ENCODE measurements around the gene ZSWIM6.

ZSWIM6 gene

GRCh38 chr5:61298580-61298979, 33.5 kb upstream of the ZSWIM6 start:
- H3K9me3 ChIP-seq (ENCODE audit: insufficient read depth, low read length) = no peaks in the 10 kb centered on the region
- H3K36me3 ChIP-seq (ENCODE audit: low read length) = no peaks in the 10 kb centered on the region
- no peaks in the 10 kb centered on the region for H3K79me2 ChIP-seq (ENCODE audit: insufficient read depth, low read length)
- no peak overlapping the region for H3K4me2 ChIP-seq (ENCODE audit: low read depth, low read length, poor library complexity, severe bottlenecking)
- TF ChIP-seq EZH2phosphoT487 (conservative IDR thresholded peaks at IDR 0.05; ENCODE audit: low read length) = no peak
- TF ChIP-seq CTCF (IDR thresholded peaks at IDR 0.05; ENCODE audit: insufficient read depth, low read length, poor library complexity, severe bottlenecking) = no peak
- H3K4me3 ChIP-seq (ENCODE audit: insufficient read depth, low read length, poor library complexity, severe bottlenecking) = no peak overlapping the region
- H3F3A ChIP-seq (ENCODE audit: insufficient read depth) = no peaks in the 10 kb centered on the region
- H3K9ac ChIP-seq (ENCODE audit: low read length) = no peak overlapping the region
- H4K20me1 ChIP-seq (ENCODE audit: low read depth, low read length) = no peaks in the 10 kb centered on the region
- no peak overlapping the region for H2AFZ ChIP-seq (ENCODE audit: low read depth, low read length, severe bottlenecking)
- H3K9me2 ChIP-seq (replicated peaks; ENCODE audit: insufficient read depth, low read length) = no peaks in the 10 kb centered on the region
- no peak overlapping the region for H3K27ac ChIP-seq (ENCODE audit: low read depth, low read length)
- no peaks in the 10 kb centered on the region for H3K27me3 ChIP-seq (ENCODE audit: low read length)

- H3K9me2 ChIP-seq (replicated peaks; ENCODE audit: insufficient read depth, low read length) = no peaks in the 10 kb centered on the region
- H3K79me2 ChIP-seq (ENCODE audit: insufficient read depth, low read length) = no peaks in the 10 kb centered on the region
- no peak overlapping the region for H3K27ac ChIP-seq (ENCODE audit: low read depth, low read length)
- TF ChIP-seq EZH2phosphoT487 (conservative IDR thresholded peaks at IDR 0.05; ENCODE audit: low read length) = no peak
- H3K4me2 ChIP-seq (ENCODE audit: low read depth, low read length, poor library complexity, severe bottlenecking) = no peak overlapping the region
- no peaks in the 10 kb centered on the region for H4K20me1 ChIP-seq (ENCODE audit: low read depth, low read length)
- no peaks in the 10 kb centered on the region for H3K9me3 ChIP-seq (ENCODE audit: insufficient read depth, low read length)
- H3K4me3 ChIP-seq (ENCODE audit: insufficient read depth, low read length, poor library complexity, severe bottlenecking) = no peak overlapping the region
- no peak overlapping the region for H2AFZ ChIP-seq (ENCODE audit: low read depth, low read length, severe bottlenecking)
- no peaks in the 10 kb centered on the region for H3F3A ChIP-seq (ENCODE audit: insufficient read depth)
- H3K9ac ChIP-seq (ENCODE audit: low read length) = no peak overlapping the region
- no peaks in the 10 kb centered on the region for H3K36me3 ChIP-seq (ENCODE audit: low read length)
- no peaks in the 10 kb centered on the region for H3K27me3 ChIP-seq (ENCODE audit: low read length)
These were observed 32.8 kb upstream of the ZSWIM6 start for GRCh38 chr5:61299261-61299681.

GRCh38 chr5:61301341-61302199, 30.5 kb upstream of the ZSWIM6 start:
- Histone ChIP-seq H3K27ac (ENCODE audit: low read depth, low read length) (no peak overlapping the region), H3F3A (ENCODE audit: insufficient read depth) (no peaks in the 10 kb centered on the region), H2AFZ (ENCODE audit: low read depth, low read length, severe bottlenecking) (no peak overlapping the region), H3K4me2 (ENCODE audit: low read depth, low read length, poor library complexity, severe bottlenecking) (no peak overlapping the region), H3K4me3 (ENCODE audit: insufficient read depth, low read length, poor library complexity, severe bottlenecking) (no peak overlapping the region), H3K9me2 (replicated peaks; ENCODE audit: insufficient read depth, low read length) (no peaks in the 10 kb centered on the region), H3K9ac (ENCODE audit: low read length) (no peak overlapping the region), H3K27me3 (ENCODE audit: low read length) (no peaks in the 10 kb centered on the region), H3K36me3 (ENCODE audit: low read length) (no peaks in the 10 kb centered on the region), H3K79me2 (ENCODE audit: insufficient read depth, low read length) (no peaks in the 10 kb centered on the region), H4K20me1 (ENCODE audit: low read depth, low read length) (no peaks in the 10 kb centered on the region), H3K9me3 (ENCODE audit: insufficient read depth, low read length) (no peaks in the 10 kb centered on the region)
- no peak for TF ChIP-seq CTCF (IDR thresholded peaks at IDR 0.05; ENCODE audit: insufficient read depth, low read length, poor library complexity, severe bottlenecking)
- TF ChIP-seq EZH2phosphoT487 (conservative IDR thresholded peaks at IDR 0.05; ENCODE audit: low read length) = no peak

GRCh38 chr5:61302200-61302563, 29.9 kb upstream of the ZSWIM6 start:
- no peaks in the 10 kb centered on the region for H4K20me1 ChIP-seq (ENCODE audit: low read depth, low read length)
- no peak overlapping the region for H3K9ac ChIP-seq (ENCODE audit: low read length)
- H3K9me2 ChIP-seq (replicated peaks; ENCODE audit: insufficient read depth, low read length) = no peaks in the 10 kb centered on the region
- H3K27me3 ChIP-seq (ENCODE audit: low read length) = no peaks in the 10 kb centered on the region
- TF ChIP-seq EZH2phosphoT487 (conservative IDR thresholded peaks at IDR 0.05; ENCODE audit: low read length) (no peak), CTCF (IDR thresholded peaks at IDR 0.05; ENCODE audit: insufficient read depth, low read length, poor library complexity, severe bottlenecking) (no peak)
- H3K79me2 ChIP-seq (ENCODE audit: insufficient read depth, low read length) = no peaks in the 10 kb centered on the region
- no peak overlapping the region for H3K27ac ChIP-seq (ENCODE audit: low read depth, low read length)
- no peaks in the 10 kb centered on the region for H3K36me3 ChIP-seq (ENCODE audit: low read length)
- no peak overlapping the region for H2AFZ ChIP-seq (ENCODE audit: low read depth, low read length, severe bottlenecking)
- no peaks in the 10 kb centered on the region for H3F3A ChIP-seq (ENCODE audit: insufficient read depth)
- H3K4me3 ChIP-seq (ENCODE audit: insufficient read depth, low read length, poor library complexity, severe bottlenecking) = no peak overlapping the region
- H3K9me3 ChIP-seq (ENCODE audit: insufficient read depth, low read length) = no peaks in the 10 kb centered on the region
- H3K4me2 ChIP-seq (ENCODE audit: low read depth, low read length, poor library complexity, severe bottlenecking) = no peak overlapping the region
